GM23338 (cell line): ENCODE measurements around the gene TAGLN2. TPM values are rescaled to one million over a fixed set of nuclear protein-coding genes. Genes with fewer than 3 reads are reported as not detected.

Experiments
- ATAC-seq: fragments of 200-7000 bp; cut with Tn5 transposase; 3 replicates; pipeline ENCODE4 v1.9.1; 2020
- DNase-seq: peaks from one replicate; pipeline ENCODE4 v3.0.0-alpha.2; 2015; ENCODE audit warnings: low spot score
- H2AFZ ChIP-seq: fragments of 200-600 bp; sonication (generic); 2 replicates; pipeline ENCODE4 v1.8.0; 2016; ENCODE audit warnings: antibody characterized with exemption, mild to moderate bottlenecking, moderate library complexity
- H3F3A ChIP-seq: fragments of 200-600 bp; sonication (generic); replicated peaks from 2 replicates; pipeline ENCODE4 v1.8.0; 2017; ENCODE audit warnings: antibody characterized with exemption, mixed run types, low read depth
- H3K27ac ChIP-seq: fragments of 200-600 bp; sonication (generic); 2 replicates; pipeline ENCODE4 v1.6.1; 2016; ENCODE audit warnings: low read depth
- H3K27me3 ChIP-seq: fragments of 200-600 bp; sonication (generic); 2 replicates; pipeline ENCODE4 v1.8.0; 2016; ENCODE audit warnings: mild to moderate bottlenecking, mixed run types, moderate library complexity; ENCODE audit not compliant: insufficient read depth
- H3K36me3 ChIP-seq: fragments of 200-600 bp; sonication (generic); 2 replicates; pipeline ENCODE4 v1.8.0; 2016; ENCODE audit warnings: mild to moderate bottlenecking; ENCODE audit not compliant: insufficient read depth
- H3K4me1 ChIP-seq: fragments of 200-600 bp; sonication (generic); 2 replicates; pipeline ENCODE4 v1.8.0; 2016; ENCODE audit warnings: mild to moderate bottlenecking, moderate library complexity; ENCODE audit not compliant: insufficient read depth
- H3K4me2 ChIP-seq: fragments of 200-600 bp; sonication (generic); 2 replicates; pipeline ENCODE4 v1.7.1; 2017; ENCODE audit warnings: mixed run types
- H3K4me3 ChIP-seq: fragments of 200-600 bp; sonication (generic); 2 replicates; pipeline ENCODE4 v1.6.1; 2016; ENCODE audit warnings: mixed run types
- H3K79me2 ChIP-seq: fragments of 200-600 bp; sonication (generic); replicated peaks from 2 replicates; pipeline ENCODE4 v1.8.0; 2017; ENCODE audit warnings: mild to moderate bottlenecking; ENCODE audit not compliant: insufficient read depth
- H3K9me2 ChIP-seq: fragments of 200-600 bp; sonication (generic); 2 replicates; pipeline ENCODE4 v1.8.0; 2017; ENCODE audit not compliant: insufficient read depth
- H4K20me1 ChIP-seq: fragments of 200-600 bp; sonication (generic); replicated peaks from 2 replicates; pipeline ENCODE4 v1.8.0; 2017; ENCODE audit warnings: mild to moderate bottlenecking; ENCODE audit not compliant: insufficient read depth
- H3K27ac Mint-ChIP-seq: 2 replicates; pipeline ENCODE4 v1.8.0; 2020; ENCODE audit warnings: inconsistent platforms, mild to moderate bottlenecking, moderate library complexity, mixed read lengths
- H3K27me3 Mint-ChIP-seq: 3 replicates; pipeline ENCODE4 v1.8.0; 2022; ENCODE audit warnings: low read depth, mild to moderate bottlenecking, moderate library complexity, mixed read lengths, inconsistent platforms; ENCODE audit not compliant: insufficient read depth, poor library complexity
- H3K36me3 Mint-ChIP-seq: 3 replicates; pipeline ENCODE4 v1.8.0; 2021; ENCODE audit warnings: low read depth, mild to moderate bottlenecking, inconsistent platforms, moderate library complexity, mixed read lengths
- H3K4me1 Mint-ChIP-seq: 3 replicates; pipeline ENCODE4 v1.8.0; 2020; ENCODE audit warnings: mild to moderate bottlenecking, inconsistent platforms, mixed read lengths
- H3K4me3 Mint-ChIP-seq: 3 replicates; pipeline ENCODE4 v1.8.0; 2021; ENCODE audit warnings: moderate library complexity, mild to moderate bottlenecking, inconsistent platforms, mixed read lengths
- H3K9me3 Mint-ChIP-seq: 3 replicates; pipeline ENCODE4 v1.8.0; 2020; ENCODE audit warnings: moderate library complexity, mild to moderate bottlenecking, inconsistent platforms, mixed read lengths
- CREB1 ChIP-seq: fragments of 250-450 bp; sonication (Bioruptor Pico); IDR thresholded peaks from 2 replicates; pipeline ENCODE4 v1.5.0; 2020; ENCODE audit warnings: low read depth, mild to moderate bottlenecking, moderate library complexity
- ETS1 ChIP-seq: IDR thresholded peaks from 2 replicates; pipeline ENCODE4 v1.6.1; 2016; ENCODE audit warnings: antibody characterized with exemption
- EZH2 ChIP-seq: fragments of 200-600 bp; sonication (generic); IDR thresholded peaks from one replicate; pipeline ENCODE4 v1.8.0; 2017; ENCODE audit warnings: antibody characterized with exemption, mild to moderate bottlenecking, low read depth; ENCODE audit not compliant: unreplicated experiment
- EZH2phosphoT487 ChIP-seq: fragments of 200-600 bp; sonication (generic); IDR thresholded peaks from one replicate; pipeline ENCODE4 v1.8.1; 2018; ENCODE audit warnings: antibody characterized with exemption; ENCODE audit not compliant: unreplicated experiment
- JUNB ChIP-seq: IDR thresholded peaks from one replicate; pipeline ENCODE4 v1.6.1; 2016; ENCODE audit warnings: antibody characterized with exemption; ENCODE audit not compliant: unreplicated experiment
- POLR2AphosphoS5 ChIP-seq: IDR thresholded peaks from 2 replicates; pipeline ENCODE4 v1.6.1; 2016; ENCODE audit warnings: antibody characterized with exemption, low read depth
- REST ChIP-seq: IDR thresholded peaks from one replicate; pipeline ENCODE4 v1.6.1; 2018; ENCODE audit warnings: antibody characterized with exemption; ENCODE audit not compliant: unreplicated experiment
- STAT1 ChIP-seq: IDR thresholded peaks from one replicate; pipeline ENCODE4 v1.6.1; 2016; ENCODE audit warnings: antibody characterized with exemption; ENCODE audit not compliant: unreplicated experiment
- ZNF114 ChIP-seq: fragments of 250-450 bp; sonication (Bioruptor Pico); IDR thresholded peaks from 2 replicates; pipeline ENCODE4 v1.5.0; 2020; ENCODE audit warnings: mild to moderate bottlenecking, moderate library complexity
- ZNF331 ChIP-seq: fragments of 250-450 bp; sonication (Bioruptor Pico); IDR thresholded peaks from 2 replicates; pipeline ENCODE4 v1.5.0; 2020; ENCODE audit warnings: low read depth, mild to moderate bottlenecking, moderate library complexity
- ZNF462 ChIP-seq: fragments of 250-450 bp; sonication (Bioruptor Pico); IDR thresholded peaks from 2 replicates; pipeline ENCODE4 v1.5.0; 2020; ENCODE audit warnings: mild to moderate bottlenecking, moderate library complexity
- polyA plus RNA-seq: library from polyadenylated mRNA; unstranded; fragments of >200 nt; fragmentation: Nextera tagmentation; extraction: Ambion mirVana; gene quantifications from 2 replicates; pipeline ENCODE4 v1.2.1, GENCODE V29; 2016
- total RNA-seq: library from RNA; depleted of rRNA; stranded (reverse); fragments of >200 nt; shearing (Covaris generic); gene quantifications from 2 replicates; pipeline ENCODE4 v1.2.3, GENCODE V29; 2014

The TAGLN2 gene
- total and polyA plus RNA-seq, 2 experiments from 2014 or later = 58.2 to 60.1 TPM

GRCh38 chr1:159895286-159895685, 30.0 kb downstream of the TAGLN2 start:
- Histone ChIP-seq H3K4me3 (no peak overlapping the region), H3K27ac (no peak overlapping the region), H3F3A (no peaks in the 10 kb centered on the region), H3K4me1 (peaks cover 1% of the 10 kb centered on the region), H4K20me1 (no peaks in the 10 kb centered on the region), H2AFZ (no peak overlapping the region), H3K27me3 (0 out of 2 replicates have a peak, but pooled peaks cover 5% of the 10 kb centered on the region), H3K79me2 (no peaks in the 10 kb centered on the region), H3K4me2 (no peak overlapping the region), H3K36me3 (no peaks in the 10 kb centered on the region), H3K9me2 (no peaks in the 10 kb centered on the region)
- no peak for TF ChIP-seq CREB1 (CRISPR knock-in tag)
- TF ChIP-seq JUNB = no peak
- TF ChIP-seq ZNF331 (CRISPR knock-in tag) = no peak
- no peak for TF ChIP-seq POLR2AphosphoS5
- TF ChIP-seq EZH2 = no peak
- no peak for TF ChIP-seq ETS1
- TF ChIP-seq STAT1 = no peak
- TF ChIP-seq ZNF114 (CRISPR knock-in tag) = no peak
- no peak for TF ChIP-seq REST
- TF ChIP-seq EZH2phosphoT487 = no peak
- peaks cover 6% of the 10 kb centered on the region for H3K27me3 Mint-ChIP-seq
- ATAC-seq = no peak
- no peak overlapping the region for H3K4me3 Mint-ChIP-seq
- H3K9me3 Mint-ChIP-seq = peaks cover 2% of the 10 kb centered on the region; the same call in 2 of the 3 replicates
- H3K27ac Mint-ChIP-seq = no peak overlapping the region
- H3K4me1 Mint-ChIP-seq = peaks cover 9% of the 10 kb centered on the region; the same call in 2 of the 3 replicates
- no peak for DNase-seq
- H3K36me3 Mint-ChIP-seq = no peaks in the 10 kb centered on the region

- Histone ChIP-seq H3K79me2 (no peaks in the 10 kb centered on the region), H3K4me3 (no peak overlapping the region), H3K4me2 (no peak overlapping the region), H4K20me1 (no peaks in the 10 kb centered on the region), H3K4me1 (no peaks in the 10 kb centered on the region), H2AFZ (0 out of 2 replicates have a peak overlapping the region, but pooled peaks have one; percentile 52), H3K36me3 (no peaks in the 10 kb centered on the region; the same call in 1 of the 2 replicates), H3K27me3 (no peaks in the 10 kb centered on the region), H3K27ac (no peak overlapping the region), H3F3A (no peaks in the 10 kb centered on the region), H3K9me2 (no peaks in the 10 kb centered on the region)
- no peak overlapping the region for H3K27ac Mint-ChIP-seq
- H3K36me3 Mint-ChIP-seq = no peaks in the 10 kb centered on the region
- peak; percentile 44 for DNase-seq
- no peak; the same call in 1 of the 3 replicates for ATAC-seq
- H3K9me3 Mint-ChIP-seq = no peaks in the 10 kb centered on the region; the same call in 2 of the 3 replicates
- peaks cover 2% of the 10 kb centered on the region for H3K27me3 Mint-ChIP-seq
- H3K4me3 Mint-ChIP-seq = no peak overlapping the region
- H3K4me1 Mint-ChIP-seq = peaks cover 9% of the 10 kb centered on the region
- no peak for TF ChIP-seq ZNF462 (CRISPR knock-in tag)
These were observed 32.4 kb downstream of the TAGLN2 start for GRCh38 chr1:159892944-159893343.
